AG08396 (cell line): ENCODE results near the gene TBC1D10A.

Source experiments
- DNase-seq: peaks from one replicate; pipeline ENCODE4 v3.0.0; 2012; ENCODE audit warnings: low spot score, mixed read lengths

The TBC1D10A gene, protein sequence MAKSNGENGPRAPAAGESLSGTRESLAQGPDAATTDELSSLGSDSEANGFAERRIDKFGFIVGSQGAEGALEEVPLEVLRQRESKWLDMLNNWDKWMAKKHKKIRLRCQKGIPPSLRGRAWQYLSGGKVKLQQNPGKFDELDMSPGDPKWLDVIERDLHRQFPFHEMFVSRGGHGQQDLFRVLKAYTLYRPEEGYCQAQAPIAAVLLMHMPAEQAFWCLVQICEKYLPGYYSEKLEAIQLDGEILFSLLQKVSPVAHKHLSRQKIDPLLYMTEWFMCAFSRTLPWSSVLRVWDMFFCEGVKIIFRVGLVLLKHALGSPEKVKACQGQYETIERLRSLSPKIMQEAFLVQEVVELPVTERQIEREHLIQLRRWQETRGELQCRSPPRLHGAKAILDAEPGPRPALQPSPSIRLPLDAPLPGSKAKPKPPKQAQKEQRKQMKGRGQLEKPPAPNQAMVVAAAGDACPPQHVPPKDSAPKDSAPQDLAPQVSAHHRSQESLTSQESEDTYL

DNA sequence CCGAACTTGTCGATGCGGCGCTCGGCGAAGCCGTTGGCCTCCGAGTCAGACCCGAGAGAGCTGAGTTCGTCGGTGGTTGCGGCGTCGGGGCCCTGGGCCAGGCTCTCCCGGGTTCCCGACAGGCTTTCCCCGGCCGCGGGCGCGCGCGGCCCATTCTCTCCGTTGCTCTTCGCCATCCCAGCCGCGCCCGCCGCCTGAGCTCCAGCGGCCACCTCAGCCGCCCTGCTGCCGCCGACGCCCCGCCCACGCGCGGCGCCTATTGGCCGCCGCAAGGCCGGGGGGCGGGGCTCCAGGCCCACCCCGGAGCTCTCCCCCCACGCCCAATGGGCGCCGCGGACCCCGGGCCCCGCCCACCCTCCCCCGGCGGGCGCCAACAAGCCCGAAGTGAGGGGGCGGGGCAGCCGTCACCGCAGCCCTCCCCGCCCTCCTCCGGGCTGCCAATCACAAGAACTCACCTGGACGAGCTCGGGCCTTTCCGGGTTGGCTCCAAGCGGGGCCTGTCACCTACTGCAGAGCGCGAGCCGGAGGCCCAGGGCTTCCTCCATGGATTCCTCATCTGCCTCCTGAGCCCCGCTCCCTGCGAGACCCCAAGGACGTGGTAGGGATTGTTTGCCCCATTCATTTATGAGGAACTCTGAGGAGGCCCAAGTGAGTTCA is at the start of gene TBC1D10A:
Gene TBC1D10A, minus strand, starts transcription at position 236 of the 657 bp plus-strand sequence. Its CDS starts 60 bp downstream, at position 176.
- DNase-seq = peak; percentile 99

DNA sequence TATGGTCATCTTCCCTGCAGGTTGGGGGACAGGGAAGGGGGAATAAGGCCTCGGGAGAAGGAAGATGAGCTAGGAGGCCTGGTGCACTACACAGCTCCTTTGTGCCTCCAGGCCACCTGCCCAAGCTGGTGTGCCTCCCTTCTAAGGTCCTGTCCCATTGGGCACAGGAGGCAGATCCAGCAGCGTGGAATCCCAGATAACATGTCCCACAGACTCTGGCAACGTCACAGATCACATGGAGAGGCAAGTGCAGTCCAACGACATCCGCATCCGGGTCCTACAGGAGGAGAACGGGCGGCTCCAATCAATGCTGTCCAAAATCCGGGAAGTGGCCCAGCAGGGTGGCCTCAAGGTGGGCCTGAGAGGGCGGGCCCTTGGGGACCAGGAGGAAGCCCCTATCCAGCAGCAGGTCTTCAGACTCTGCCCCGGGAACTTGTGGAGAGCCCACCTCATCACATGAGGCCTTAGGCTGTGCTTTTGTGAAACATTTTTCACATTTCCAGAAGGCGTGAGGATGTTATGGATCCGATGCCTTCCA is 48.6 kb upstream of the TBC1D10A start:
- no peak for DNase-seq

DNA sequence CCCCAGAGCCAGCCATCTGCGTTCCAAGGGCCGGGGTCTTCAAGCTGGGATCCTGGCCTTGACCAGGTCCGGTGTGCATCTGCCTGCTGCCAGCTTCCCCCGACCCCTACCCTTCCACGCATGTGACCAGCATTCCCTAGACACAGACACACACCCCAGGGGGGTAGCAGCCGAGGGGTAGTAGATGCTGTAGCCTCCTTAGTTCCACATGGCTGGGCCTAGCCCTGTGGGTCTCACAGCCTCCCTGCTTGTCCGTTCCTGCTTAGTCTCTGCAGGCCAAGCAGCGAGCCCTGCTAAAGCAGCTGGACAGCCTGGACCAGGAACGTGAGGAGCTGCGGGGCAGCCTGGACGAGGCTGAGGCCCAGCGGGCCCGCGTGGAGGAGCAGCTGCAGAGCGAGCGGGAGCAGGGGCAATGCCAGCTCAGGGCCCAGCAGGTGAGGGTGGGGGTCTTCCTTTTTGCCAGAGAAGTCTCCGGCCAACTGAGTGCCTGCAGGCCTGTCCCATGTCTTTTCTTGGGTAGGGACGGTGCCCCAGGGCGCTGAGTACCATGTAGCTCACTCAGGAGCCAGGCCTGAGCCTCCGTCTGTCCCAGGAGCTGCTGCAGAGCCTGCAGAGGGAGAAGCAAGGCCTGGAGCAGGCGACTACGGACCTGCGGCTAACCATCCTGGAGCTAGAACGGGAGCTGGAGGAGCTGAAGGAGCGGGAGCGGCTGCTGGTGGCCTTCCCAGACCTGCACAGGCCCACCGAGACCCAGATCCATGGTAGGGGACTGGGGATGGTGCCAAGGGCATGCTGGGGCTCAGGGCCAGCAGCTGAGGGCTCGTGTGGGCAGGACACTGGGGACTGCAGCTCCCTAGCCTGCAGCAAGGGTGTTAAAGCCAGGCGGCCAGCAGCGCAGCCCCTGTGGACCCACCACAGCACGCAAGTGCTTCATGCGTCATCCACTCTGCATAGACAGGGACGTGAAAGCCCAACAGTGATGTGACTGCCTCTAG is 46.9 kb upstream of the TBC1D10A start:
- DNase-seq = no peak

DNA sequence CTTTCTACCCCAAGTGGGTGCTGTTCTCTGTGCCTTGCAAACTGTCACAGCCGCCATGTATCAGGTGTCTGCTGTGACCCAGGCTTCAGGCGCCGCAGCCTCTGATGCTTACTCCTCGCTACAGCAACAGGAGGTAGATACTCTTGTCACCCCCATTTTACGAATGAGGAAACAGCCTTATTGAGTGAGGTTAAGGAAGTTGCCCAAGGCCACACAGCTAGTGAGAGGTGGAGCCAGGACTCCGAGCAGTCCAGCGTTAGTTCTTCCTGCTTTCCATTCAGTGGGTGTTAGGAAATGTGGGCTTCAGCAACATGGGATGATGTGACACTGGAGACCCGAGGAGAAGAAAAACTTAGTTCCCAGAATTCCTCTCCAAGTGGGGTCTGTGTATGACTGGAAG is 46.2 kb upstream of the TBC1D10A start:
- no peak for DNase-seq

DNA sequence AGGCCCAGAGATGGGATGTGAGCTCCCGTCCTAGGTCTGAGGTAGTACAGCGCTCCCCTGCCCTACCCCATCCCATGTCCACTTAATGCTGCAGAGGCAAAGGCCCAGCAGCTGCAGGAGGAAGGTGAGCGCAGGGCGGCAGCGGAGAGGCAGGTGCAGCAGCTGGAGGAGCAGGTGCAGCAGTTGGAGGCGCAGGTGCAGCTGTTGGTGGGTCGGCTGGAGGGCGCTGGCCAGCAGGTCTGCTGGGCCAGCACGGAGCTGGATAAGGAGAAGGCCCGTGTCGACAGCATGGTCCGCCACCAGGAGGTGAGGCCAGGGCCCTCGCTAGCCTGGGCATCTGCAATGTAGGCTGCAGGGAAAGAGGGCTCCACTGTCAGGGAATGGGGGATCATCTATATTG is 45.2 kb upstream of the TBC1D10A start:
- DNase-seq = no peak

DNA sequence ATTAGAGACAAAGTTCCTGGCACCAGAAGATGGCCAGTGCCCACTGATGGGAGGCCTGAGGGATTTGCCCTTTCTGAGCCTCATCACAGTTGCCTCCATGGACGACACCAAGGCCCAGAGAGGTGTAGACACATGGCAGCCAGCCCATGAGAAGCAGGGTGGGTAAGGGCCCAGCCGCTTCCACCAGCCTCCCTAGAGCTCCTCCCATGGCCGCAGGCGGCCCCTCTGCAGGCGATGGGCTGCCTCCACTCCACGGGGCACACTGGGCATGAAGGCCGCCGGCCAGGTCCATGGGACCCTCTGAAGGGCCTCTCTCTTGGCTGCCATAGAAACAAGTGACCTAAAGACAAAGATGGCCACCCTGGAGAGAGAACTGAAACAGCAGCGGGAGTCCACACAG is 44.6 kb upstream of the TBC1D10A start:
- DNase-seq = no peak

DNA sequence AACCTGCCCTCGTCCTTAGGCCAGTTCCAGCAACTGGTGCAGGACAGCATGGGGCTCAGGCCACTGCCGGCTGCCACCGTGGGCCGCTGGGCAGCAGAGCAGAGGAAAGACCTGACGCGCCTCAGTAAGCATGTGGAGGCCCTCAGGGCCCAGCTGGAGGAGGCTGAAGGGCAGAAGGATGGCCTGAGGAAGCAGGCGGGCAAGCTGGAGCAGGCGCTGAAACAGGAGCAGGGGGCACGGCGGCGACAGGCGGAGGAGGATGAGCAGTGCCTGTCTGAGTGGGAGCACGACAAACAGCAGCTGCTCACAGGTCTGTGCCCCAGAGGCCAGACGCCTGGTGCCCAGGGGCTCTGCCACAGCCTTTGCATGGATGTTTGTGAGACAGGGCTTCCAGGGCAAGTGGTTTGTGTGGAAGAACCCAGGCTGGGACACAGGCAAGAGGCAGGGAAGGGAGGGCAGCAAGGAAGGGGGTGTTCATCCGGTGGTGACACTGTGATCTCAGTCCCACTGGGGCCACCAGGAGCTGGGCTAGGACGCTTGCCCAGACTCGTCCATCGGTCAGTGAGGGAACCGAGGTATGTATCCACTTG is 44.0 kb upstream of the TBC1D10A start:
- no peak for DNase-seq

DNA sequence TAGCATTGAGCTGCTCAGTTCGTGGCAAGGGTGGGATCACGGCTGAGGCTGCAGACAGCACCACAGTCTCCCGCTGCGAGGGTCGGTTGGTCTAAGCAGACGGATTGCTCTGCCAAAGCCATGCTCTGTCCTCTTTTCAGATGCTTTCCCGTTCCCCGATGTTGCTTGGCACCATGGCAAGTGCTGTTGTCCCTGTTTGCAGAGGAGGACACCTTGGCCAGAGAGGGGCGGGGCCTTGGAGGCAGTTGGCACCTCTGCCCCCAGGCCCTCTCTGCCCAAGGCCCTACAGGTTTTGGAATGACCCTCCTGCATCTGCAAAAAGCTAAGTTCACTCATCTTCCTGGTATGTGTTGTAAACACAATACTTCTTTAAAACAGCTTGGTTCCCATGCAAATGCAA is 41.7 kb upstream of the TBC1D10A start:
- DNase-seq = no peak

DNA sequence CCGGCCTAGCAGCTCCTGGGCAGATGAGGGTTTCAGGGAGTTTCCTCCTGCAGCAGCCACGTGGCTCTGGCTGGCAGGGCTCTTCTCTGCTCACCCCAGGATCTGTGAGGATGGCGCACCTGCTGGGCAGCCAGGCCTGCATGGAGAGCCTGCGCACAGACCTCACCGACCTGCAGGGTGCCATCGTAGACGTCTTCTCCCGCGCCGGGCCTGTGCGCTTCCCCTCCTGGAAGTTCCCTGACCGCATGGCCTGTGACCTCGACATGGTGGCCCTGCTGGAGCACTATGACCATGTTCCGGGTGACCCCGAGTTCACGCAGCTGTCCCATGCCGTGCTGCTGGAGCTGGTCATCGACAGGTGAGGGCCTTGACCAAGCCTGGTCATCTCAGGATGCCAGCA is 39.1 kb upstream of the TBC1D10A start:
- no peak for DNase-seq

DNA sequence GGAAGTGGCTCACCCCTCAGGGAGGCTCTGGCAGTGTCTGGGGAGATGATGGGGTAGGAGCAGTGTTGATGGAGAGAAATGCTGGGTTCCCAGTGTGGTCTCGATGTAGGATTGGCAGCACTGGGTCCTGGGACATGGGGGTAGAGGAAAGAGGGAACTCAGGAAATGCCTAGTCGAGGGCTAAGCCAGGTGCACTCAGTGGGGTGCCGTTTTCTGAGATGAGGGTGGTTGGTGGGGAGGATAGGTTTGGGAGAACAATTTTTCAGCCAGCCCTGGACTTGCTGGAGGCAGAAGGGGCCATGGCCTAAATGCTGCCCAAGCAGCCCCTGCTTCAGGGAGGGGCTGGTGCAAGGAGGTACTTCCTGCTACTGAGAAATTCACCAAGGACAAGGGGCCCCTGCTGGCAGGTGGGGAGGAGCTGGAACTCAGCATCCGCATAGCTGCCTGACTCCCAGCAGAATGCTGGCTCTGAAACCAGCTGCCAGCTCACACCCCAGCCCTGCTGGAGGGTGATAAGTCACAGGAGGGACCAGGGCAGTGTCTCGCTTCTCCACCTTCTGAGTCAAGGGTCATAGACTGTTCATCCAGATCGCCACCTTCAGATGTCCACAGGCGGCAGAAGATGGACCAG is 36.0 kb upstream of the TBC1D10A start:
- DNase-seq = no peak

DNA sequence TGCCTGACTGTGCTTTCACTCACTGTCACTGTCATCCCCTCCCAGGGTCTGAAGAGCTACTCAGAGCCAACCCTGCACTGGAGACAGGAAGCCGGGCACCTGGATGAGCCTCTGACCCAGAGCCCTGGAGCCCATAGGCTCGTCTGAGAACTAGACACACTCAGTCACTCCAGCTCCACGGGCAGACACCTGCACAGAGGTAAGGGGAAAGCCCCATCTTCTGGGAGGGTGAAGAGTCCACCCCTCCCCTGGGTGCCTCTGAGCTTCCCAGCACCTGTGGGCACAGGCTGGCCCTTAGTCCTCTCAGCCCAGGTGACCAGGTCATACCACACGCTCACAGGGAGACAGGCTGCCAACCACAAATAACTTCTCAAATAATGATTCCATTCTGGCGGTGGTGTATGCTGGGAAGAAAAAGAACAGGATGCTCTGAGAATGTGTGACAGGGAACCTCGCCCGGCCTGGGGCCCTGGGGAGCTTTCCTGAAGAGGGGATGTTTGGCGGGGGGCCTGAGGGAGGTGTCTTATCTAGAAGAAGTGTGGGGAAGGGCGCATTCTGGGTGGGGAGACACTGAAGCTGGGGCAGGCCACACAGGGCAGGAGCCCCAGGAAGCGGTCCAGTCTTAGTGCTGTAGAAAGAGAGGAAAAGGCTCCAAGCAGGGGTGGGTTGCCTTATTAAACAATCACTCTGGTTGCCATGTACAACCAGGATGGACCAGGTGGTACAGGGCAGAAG is 35.3 kb upstream of the TBC1D10A start:
- DNase-seq = no peak

DNA sequence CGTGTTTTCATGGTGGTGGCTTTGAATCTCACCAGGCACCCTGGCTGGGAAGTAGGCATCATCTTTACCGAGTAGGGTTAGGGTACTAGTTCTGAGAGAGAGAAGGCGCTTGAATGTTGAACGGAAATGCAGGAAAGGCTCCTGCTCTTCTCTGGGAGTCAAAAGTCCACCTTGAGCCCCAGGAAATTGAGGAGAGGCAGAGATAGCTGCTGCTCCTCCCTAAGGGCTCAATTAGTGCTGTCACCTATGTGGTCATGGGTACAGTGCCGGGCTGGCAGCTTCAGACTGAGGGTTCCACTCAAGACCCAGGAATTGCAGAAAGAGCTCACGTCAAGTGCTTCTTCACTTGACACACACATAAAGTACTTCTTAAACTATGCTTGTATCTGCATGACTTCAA is 31.8 kb upstream of the TBC1D10A start:
- no peak for DNase-seq

DNA sequence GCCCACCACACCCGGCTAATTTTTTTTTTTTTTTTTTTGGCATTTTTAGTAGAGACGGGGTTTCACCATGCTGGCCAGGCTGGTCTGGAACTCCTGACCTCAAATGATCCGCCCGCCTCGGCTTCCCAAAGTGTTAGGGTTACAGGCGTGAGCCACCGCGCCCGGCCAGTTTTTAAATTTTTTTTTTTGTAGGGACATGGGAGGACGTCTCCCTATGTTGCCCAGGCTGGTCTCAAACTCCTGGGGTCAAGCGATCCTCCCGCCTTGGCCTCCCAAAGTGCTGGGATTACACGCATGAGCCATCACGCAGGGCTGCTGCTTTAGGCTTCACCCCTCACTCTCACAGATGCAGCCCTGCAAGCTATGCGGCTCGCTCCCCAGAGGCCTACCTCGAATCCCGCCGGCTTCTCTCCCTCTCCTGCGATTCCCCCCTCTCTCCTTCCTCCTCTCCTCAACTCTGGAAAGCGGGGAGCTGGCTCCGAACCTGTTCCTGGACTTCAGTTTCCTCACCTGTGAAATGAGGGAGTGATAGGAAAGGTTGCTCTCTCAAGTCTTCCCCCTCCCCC is 31.0 kb upstream of the TBC1D10A start:
- DNase-seq = no peak

DNA sequence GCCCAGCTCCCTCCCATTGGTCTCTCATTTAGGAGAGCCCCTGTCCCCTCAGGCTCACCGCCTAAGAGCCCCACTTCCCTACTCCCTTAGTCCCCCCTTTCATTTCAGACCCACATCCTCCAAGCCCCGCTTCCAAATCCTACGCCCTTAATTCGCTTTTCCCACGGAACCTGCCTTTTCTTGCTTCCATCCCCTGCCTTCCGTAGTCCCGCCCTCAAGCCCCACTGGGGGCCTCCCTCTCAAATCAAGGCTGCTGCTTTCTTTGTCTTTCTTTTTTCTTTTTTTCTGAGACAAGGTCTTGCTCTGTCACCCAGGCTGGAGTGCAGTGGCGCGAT is 30.5 kb upstream of the TBC1D10A start:
- no peak for DNase-seq

DNA sequence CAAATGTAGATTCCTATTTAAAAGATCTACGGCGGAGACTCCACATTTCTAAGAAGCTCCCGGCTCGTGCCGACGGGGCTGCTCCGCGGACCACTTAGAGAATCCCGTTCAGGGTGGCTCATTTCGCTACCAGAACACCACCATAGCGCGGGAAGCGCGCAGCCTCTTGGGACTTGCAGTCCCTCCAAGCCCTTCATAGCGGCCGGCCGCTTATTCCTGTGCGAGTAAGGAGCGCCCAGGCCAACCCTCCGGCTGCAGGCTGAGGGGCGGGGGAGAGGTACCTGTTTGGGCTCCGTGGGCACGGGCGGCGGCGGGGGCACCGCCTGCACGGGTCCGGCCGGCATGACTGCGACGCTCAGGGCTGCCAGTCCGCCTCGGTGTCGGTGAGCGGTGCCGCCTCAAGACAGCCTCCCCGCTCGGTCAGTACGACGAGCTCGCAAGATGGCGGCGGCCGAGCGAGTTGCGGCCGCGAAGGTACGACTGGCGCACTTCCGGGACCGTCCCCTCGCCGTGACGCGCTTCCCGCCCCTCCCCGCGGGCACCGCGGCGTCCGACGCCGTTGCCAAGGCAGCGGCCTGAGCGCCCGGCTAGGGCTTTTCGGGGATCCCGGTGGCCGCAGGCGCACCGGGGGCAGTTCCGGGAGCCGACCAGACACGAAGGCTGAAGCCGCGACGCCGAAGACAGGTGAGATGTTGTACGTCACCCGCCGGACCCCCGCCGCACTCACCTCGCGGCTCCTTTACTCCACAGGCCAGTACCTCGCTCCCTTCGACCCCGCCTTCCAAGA is 29.9 kb upstream of the TBC1D10A start, which contains the start of the genes CCDC157 and SF3A1:
Gene CCDC157, plus strand, starts transcription at position 559 of the 787 bp plus-strand sequence. CDS start 8,994 bp downstream, outside the sequence.
Gene SF3A1, minus strand, starts transcription at position 446 of the 787 bp plus-strand sequence. Its CDS starts 102 bp downstream, at position 344.
- peak; percentile 96 for DNase-seq

DNA sequence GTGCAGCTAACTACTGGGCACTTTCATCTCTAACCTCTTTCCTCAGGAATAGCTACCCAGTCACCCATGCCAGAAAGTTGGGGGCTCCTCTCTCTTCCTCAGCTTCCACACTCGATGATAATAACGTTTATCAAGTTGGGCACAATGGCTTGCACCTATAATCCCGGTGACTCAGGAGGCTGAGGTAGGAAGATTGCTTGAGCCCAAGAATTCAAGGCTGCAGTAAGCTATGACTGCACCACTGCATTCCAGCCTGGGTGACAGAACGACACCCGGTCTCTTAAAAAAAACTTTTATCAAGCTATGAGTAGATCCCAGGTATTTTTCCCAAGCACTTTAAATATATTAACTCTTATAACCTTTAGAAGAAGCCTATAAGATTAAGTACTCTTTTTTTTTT is 27.9 kb upstream of the TBC1D10A start:
- DNase-seq = no peak

DNA sequence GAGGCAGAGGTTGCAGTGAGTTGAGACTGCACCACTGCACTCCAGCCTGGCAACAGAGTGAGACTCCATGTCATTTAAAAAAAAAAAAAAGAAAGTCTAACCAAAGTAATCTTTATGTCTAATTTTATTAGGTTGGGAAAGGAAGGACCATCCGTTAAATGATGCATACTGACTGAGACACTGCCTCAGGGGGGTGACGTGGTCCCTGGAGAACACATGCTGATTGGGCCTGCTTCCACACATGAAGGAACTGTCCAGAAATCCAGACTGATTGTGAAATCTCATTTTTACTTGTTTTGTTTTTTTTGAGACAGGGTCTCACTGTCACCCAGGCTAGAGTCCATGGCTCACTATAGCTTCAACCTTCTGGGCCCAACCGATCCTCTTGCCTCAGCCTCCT is 24.5 kb upstream of the TBC1D10A start:
- no peak for DNase-seq

DNA sequence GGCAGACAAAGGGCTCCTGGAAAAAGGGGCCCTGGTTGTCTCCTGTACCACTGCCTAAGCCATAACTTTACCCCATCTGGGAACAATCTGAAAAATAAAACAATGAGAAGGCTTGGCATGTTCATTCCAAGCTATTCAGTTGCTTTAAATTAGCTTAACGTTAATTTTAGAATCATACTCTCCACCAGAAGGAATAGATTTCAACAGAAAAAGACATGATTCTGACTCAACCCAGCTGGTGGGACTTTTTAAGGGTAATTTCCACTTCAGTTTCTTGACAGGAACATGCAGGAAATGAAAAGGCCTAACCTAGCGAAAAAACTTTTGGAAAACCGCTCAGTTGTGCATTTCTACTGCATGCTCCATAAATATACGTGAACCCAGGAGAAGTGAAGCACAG is 22.1 kb upstream of the TBC1D10A start:
- DNase-seq = no peak

DNA sequence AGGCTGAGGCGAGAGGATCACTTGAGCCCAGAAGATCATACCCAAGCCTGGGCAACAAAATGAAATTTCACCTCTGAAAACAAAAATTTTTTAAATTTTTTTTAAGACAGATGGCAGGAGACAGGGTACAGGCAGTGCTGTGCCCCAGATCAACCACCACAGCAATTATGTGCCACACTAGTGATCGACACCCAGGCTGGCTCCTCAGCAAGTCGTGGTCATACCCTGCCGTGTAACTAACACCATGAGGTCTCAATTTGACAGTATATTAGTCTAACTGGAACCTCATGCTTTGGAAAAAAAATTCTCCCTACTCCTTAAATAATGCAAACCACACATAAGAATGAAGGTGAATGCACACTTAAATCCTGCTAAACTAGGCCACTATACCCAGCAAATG is 21.7 kb upstream of the TBC1D10A start:
- DNase-seq = no peak
